Endothelial cell (in vitro differentiated cells): ENCODE results near the gene NFKB1. TPM values are rescaled to one million over a fixed set of nuclear protein-coding genes. Genes with fewer than 3 reads are reported as not detected.

Experiments
- DNase-seq: peaks from one replicate; pipeline ENCODE4 v3.0.0; 2021; ENCODE audit warnings: low spot score
- H3K27ac Mint-ChIP-seq: one replicate; pipeline ENCODE4 v1.8.0; 2021; ENCODE audit warnings: mixed read lengths, inconsistent platforms; ENCODE audit not compliant: unreplicated experiment
- H3K27me3 Mint-ChIP-seq: one replicate; pipeline ENCODE4 v1.8.0; 2021; ENCODE audit warnings: mild to moderate bottlenecking, moderate library complexity, mixed read lengths, inconsistent platforms; ENCODE audit not compliant: unreplicated experiment
- H3K36me3 Mint-ChIP-seq: one replicate; pipeline ENCODE4 v1.8.0; 2021; ENCODE audit warnings: mild to moderate bottlenecking, low read depth, mixed read lengths, inconsistent platforms; ENCODE audit not compliant: unreplicated experiment
- H3K4me1 Mint-ChIP-seq: one replicate; pipeline ENCODE4 v1.8.0; 2021; ENCODE audit warnings: mild to moderate bottlenecking, mixed read lengths, inconsistent platforms; ENCODE audit not compliant: unreplicated experiment
- H3K4me3 Mint-ChIP-seq: one replicate; pipeline ENCODE4 v1.8.0; 2021; ENCODE audit warnings: mild to moderate bottlenecking, mixed read lengths, inconsistent platforms; ENCODE audit not compliant: unreplicated experiment
- H3K9me3 Mint-ChIP-seq: one replicate; pipeline ENCODE4 v1.8.0; 2021; ENCODE audit warnings: mixed read lengths, inconsistent platforms; ENCODE audit not compliant: unreplicated experiment
- CTCF ChIP-seq: fragments of 200-600 bp; sonication (generic); IDR thresholded peaks from one replicate; pipeline ENCODE4 v1.5.0; 2021; ENCODE audit warnings: antibody characterized with exemption; ENCODE audit not compliant: unreplicated experiment
- total RNA-seq: library from RNA; stranded (reverse); fragmentation: NEBNext Ultra II Directional; extraction: Animal tissue kit (Norgen Biotek cat#: 25700); gene quantifications from one replicate; pipeline ENCODE4 v1.2.1, GENCODE V29; 2021; ENCODE audit not compliant: unreplicated experiment

NFKB1 gene
- total RNA-seq, 1 donor from 2014 or later = 26.0 TPM

- no peak for TF ChIP-seq CTCF
- no peaks in the 10 kb centered on the region for H3K9me3 Mint-ChIP-seq
- H3K27ac Mint-ChIP-seq = no peak overlapping the region
- no peaks in the 10 kb centered on the region for H3K4me1 Mint-ChIP-seq
- no peak overlapping the region for H3K4me3 Mint-ChIP-seq
- DNase-seq = no peak
- no peaks in the 10 kb centered on the region for H3K27me3 Mint-ChIP-seq
- no peaks in the 10 kb centered on the region for H3K36me3 Mint-ChIP-seq
Measured at GRCh38 chr4:102663073-102663472, 161.9 kb downstream of the NFKB1 start.

- no peaks in the 10 kb centered on the region for H3K27me3 Mint-ChIP-seq
- no peak for DNase-seq
- no peaks in the 10 kb centered on the region for H3K4me1 Mint-ChIP-seq
- H3K27ac Mint-ChIP-seq = no peak overlapping the region
- no peaks in the 10 kb centered on the region for H3K9me3 Mint-ChIP-seq
- H3K4me3 Mint-ChIP-seq = no peak overlapping the region
- no peak for TF ChIP-seq CTCF
- H3K36me3 Mint-ChIP-seq = no peaks in the 10 kb centered on the region
Measured at GRCh38 chr4:102665527-102665926, 164.4 kb downstream of the NFKB1 start.

Other genes starting within 250 kb of the NFKB1 start
- 211 TPM for gene SLC39A8, start 155.9 kb upstream of the NFKB1 start, total RNA-seq